Measurements from ENCODE around the gene FCMR.

Gene FCMR

DNA sequence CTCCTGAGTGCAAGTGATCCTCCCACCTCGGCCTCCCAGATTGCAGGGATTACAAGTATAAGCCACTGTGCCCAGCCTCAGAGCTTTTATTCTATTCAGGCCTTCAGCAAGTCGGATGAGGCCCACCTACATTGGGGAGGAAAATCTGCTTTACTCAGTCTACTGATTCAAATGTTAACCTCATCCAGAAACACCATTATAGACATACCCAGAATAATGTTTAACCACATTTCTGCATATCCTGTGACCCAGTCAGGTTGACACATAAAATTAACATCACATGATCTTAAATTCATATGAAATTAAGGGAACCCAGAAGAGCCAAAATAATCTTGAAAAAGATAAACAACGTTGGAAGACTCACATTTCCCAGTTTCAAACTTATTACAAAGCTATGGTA is 41.4 kb downstream of the FCMR start:
- no peak overlapping the region for H3K27ac Mint-ChIP-seq
- peaks cover 4% of the 10 kb centered on the region for H3K27me3 Mint-ChIP-seq (ENCODE audit: low read depth)
- TF ChIP-seq, protein P1, sequence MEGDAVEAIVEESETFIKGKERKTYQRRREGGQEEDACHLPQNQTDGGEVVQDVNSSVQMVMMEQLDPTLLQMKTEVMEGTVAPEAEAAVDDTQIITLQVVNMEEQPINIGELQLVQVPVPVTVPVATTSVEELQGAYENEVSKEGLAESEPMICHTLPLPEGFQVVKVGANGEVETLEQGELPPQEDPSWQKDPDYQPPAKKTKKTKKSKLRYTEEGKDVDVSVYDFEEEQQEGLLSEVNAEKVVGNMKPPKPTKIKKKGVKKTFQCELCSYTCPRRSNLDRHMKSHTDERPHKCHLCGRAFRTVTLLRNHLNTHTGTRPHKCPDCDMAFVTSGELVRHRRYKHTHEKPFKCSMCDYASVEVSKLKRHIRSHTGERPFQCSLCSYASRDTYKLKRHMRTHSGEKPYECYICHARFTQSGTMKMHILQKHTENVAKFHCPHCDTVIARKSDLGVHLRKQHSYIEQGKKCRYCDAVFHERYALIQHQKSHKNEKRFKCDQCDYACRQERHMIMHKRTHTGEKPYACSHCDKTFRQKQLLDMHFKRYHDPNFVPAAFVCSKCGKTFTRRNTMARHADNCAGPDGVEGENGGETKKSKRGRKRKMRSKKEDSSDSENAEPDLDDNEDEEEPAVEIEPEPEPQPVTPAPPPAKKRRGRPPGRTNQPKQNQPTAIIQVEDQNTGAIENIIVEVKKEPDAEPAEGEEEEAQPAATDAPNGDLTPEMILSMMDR (IDR thresholded peaks at IDR 0.05; ENCODE audit: unreplicated experiment in 3 of 3), result no peak
- H3K9me3 Mint-ChIP-seq, result peaks cover 37% of the 10 kb centered on the region
- H3K36me3 Mint-ChIP-seq (ENCODE audit: low read depth), result no peaks in the 10 kb centered on the region
- no peak overlapping the region for H3K4me3 Mint-ChIP-seq
- H3K4me1 Mint-ChIP-seq, result no peaks in the 10 kb centered on the region

DNA sequence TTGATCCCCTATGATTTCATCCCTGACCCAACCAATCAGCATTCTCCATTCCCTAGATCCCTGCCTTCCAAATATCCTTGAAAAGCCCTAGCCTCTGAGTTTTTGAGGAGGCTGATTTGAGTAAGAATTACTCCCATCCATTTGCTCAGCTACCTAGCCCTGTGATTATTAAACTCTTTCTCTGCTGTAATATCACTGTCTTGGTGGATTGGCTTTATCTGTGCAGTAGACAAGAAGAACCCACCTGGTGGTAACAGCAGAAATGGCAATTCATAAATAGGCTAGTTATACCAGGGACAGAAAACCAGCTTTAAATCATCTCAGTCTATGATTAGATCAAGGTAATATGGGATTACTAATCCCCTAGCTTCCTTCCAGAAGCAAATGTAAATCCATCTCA is 43.3 kb downstream of the FCMR start:
- Mint-ChIP-seq H3K27ac (no peak overlapping the region), H3K36me3 (ENCODE audit: low read depth) (no peaks in the 10 kb centered on the region), H3K27me3 (ENCODE audit: low read depth) (no peaks in the 10 kb centered on the region), H3K4me3 (no peak overlapping the region), H3K4me1 (no peaks in the 10 kb centered on the region), H3K9me3 (peaks cover 42% of the 10 kb centered on the region)
- TF ChIP-seq, protein P1 (IDR thresholded peaks at IDR 0.05; ENCODE audit: unreplicated experiment in 3 of 3), result no peak

DNA sequence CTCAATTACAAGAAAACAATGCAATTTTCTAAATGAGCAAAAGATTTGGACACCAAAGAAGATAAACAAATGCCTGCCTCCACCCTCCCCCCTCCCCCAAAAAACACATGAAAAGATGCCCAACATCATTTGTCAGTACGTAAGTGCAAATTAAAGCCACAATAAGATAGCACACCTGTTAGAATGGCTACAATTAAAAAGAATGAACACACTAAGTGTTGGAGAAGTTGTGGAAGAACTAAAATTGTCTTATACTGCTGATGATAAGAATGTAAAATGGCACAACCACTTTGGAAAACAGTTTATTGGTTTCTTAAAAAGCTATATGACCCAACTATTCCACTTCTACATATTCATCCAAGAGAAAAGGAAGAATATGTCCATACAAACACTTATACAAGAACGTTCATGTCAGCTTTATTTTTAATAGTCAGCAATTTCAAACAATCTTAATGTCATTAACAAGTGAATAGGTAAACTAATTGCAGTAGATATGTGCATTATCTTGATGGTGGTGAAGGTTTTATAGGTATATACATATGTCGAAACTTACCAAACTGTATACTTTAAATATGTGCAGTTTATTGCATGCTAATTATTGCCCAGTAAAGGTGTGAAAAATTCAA is 45.9 kb downstream of the FCMR start:
- H3K36me3 Mint-ChIP-seq (ENCODE audit: low read depth), result no peaks in the 10 kb centered on the region
- TF ChIP-seq, protein P1 (IDR thresholded peaks at IDR 0.05; ENCODE audit: unreplicated experiment in 3 of 3), result no peak
- H3K4me3 Mint-ChIP-seq, result no peak overlapping the region
- H3K4me1 Mint-ChIP-seq, result no peaks in the 10 kb centered on the region
- no peaks in the 10 kb centered on the region for H3K27me3 Mint-ChIP-seq (ENCODE audit: low read depth)
- H3K9me3 Mint-ChIP-seq, result peaks cover 40% of the 10 kb centered on the region
- H3K27ac Mint-ChIP-seq, result no peak overlapping the region

DNA sequence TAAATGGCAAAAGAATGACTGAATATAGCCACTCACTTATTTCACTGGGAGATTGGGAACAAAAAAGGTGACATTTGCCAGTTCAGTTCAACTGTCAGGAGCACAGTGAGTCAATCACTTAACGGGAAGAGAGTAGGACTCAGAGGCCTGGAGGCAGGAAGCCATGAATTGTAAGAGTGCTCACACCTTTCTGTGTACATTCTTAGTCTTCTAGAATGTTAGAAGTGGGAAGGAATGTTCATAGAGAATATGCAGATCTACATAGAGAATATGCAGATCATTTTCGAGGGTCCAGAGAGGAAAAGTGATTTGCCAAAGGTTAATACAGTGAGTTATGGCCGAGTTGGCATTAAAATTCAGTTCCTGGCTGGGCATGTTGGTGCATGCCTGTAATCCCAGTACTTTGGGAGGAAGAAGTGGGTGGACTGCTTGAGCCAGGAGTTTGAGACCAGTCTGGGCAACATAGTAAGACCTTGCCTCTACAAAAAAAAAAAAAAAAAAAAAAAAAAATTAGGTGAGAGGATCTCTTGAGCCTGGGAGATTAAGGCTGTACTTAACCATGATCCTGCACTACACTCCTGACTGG is 48.0 kb downstream of the FCMR start:
- Mint-ChIP-seq H3K27ac (no peak overlapping the region), H3K27me3 (ENCODE audit: low read depth) (peaks cover 11% of the 10 kb centered on the region), H3K9me3 (peaks cover 34% of the 10 kb centered on the region), H3K36me3 (ENCODE audit: low read depth) (no peaks in the 10 kb centered on the region), H3K4me3 (no peak overlapping the region), H3K4me1 (no peaks in the 10 kb centered on the region)
- TF ChIP-seq, protein P1 (IDR thresholded peaks at IDR 0.05; ENCODE audit: unreplicated experiment in 3 of 3), result no peak

GRCh38 chr1:206872139-206872538 is 49.6 kb downstream of the FCMR start:
- Mint-ChIP-seq H3K4me1 (no peaks in the 10 kb centered on the region), H3K27ac (no peak overlapping the region), H3K27me3 (ENCODE audit: low read depth) (peaks cover 21% of the 10 kb centered on the region), H3K4me3 (no peak overlapping the region), H3K36me3 (ENCODE audit: low read depth) (no peaks in the 10 kb centered on the region), H3K9me3 (peaks cover 22% of the 10 kb centered on the region)
- TF ChIP-seq, protein P1 (IDR thresholded peaks at IDR 0.05; ENCODE audit: unreplicated experiment in 3 of 3), result no peak

DNA sequence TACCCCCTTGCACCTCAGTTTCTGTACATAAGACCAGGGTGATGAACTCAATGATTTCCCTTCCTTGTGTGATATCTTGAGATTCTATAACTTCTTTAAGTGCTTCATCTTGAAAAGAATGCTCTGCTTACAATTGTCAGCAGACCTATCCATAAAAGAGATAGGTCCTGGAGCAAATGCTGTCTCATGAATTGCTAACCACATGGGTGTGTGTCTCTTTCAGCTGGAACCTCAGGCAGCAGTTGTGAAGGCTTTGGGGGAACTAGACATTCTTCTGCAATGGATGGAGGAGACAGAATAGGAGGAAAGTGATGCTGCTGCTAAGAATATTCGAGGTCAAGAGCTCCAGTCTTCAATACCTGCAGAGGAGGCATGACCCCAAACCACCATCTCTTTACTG is 53.5 kb downstream of the FCMR start:
- Mint-ChIP-seq H3K36me3 (ENCODE audit: low read depth) (no peaks in the 10 kb centered on the region), H3K9me3 (peaks cover 2% of the 10 kb centered on the region), H3K4me1 (no peaks in the 10 kb centered on the region), H3K4me3 (no peak overlapping the region), H3K27me3 (ENCODE audit: low read depth) (peaks cover 43% of the 10 kb centered on the region), H3K27ac (no peak overlapping the region)
- TF ChIP-seq, protein P1 (IDR thresholded peaks at IDR 0.05; ENCODE audit: unreplicated experiment in 3 of 3), result no peak
